Measurements from ENCODE around the gene EFHD2. TPM values are rescaled to one million over a fixed set of nuclear protein-coding genes. Genes with fewer than 3 reads are reported as not detected.

Gene EFHD2
- 30.3 and 57.5 TPM in 2 replicates for total RNA-seq

GRCh38 chr1:15409388-15410222, at the start of gene EFHD2:
Gene EFHD2, plus strand, starts transcription at chr1:15409888. Its CDS starts 84 bp downstream, at chr1:15409972.

GRCh38 chr1:15456313-15456954, 46.7 kb downstream of the EFHD2 start, which contains the start of gene CELA2A:
Gene CELA2A, plus strand, starts transcription at chr1:15456732. Its CDS starts 22 bp downstream, at chr1:15456754.

GRCh38 chr1:15475752-15476314, 66.1 kb downstream of the EFHD2 start, which contains the start of gene CELA2B:
Gene CELA2B, plus strand, starts transcription at chr1:15476104. Its CDS starts 22 bp downstream, at chr1:15476126.

Other genes starting within 250 kb of the EFHD2 start
- 0.09 and 0.56 TPM in 2 replicates for gene FHAD1, start 162.7 kb upstream of the EFHD2 start, total RNA-seq
- 0.09 TPM in 1 of 2 replicates, not detected in the other for gene CTRC, start 28.6 kb downstream of the EFHD2 start, total RNA-seq
- gene CELA2A, start 46.8 kb downstream of the EFHD2 start, total RNA-seq: 0.19 TPM in 1 of 2 replicates, not detected in the other
- not detected in 2 replicates for gene CELA2B, start 66.2 kb downstream of the EFHD2 start, total RNA-seq
- gene CASP9, start 114.3 kb downstream of the EFHD2 start, total RNA-seq: 4.0 and 4.4 TPM in 2 replicates
- 13.2 and 15.6 TPM in 2 replicates for gene DNAJC16, start 117.0 kb downstream of the EFHD2 start, total RNA-seq
- gene AGMAT, start 175.2 kb downstream of the EFHD2 start, total RNA-seq: 0.27 and 0.38 TPM in 2 replicates
- 14.3 and 17.9 TPM in 2 replicates for gene DDI2, start 207.6 kb downstream of the EFHD2 start, total RNA-seq